Vagina (tissue), 2 donors: ENCODE measurements around the gene ALG6. TPM values are rescaled to one million over a fixed set of nuclear protein-coding genes. Genes with fewer than 3 reads are reported as not detected.
"Not testable (repeated sequence)": the region's sequence is repeated elsewhere in the genome, so short reads cannot be mapped to it uniquely, and the experiment has no call there.

ENCODE experiments used
- DNase-seq, 2 donors: peaks; one replicate each; pipeline ENCODE4 v3.0.0-alpha.2; 2017; ENCODE audit errors: extremely low spot score in 2 of 2
- H3K27ac ChIP-seq: fragments of 200-600 bp; sonication (generic); one replicate; pipeline ENCODE4 v1.5.1; 2019
- H3K27me3 ChIP-seq: fragments of 200-600 bp; sonication (generic); one replicate; pipeline ENCODE4 v1.5.1; 2019
- H3K36me3 ChIP-seq, 2 donors: fragments of 200-600 bp; sonication (generic); one replicate each; pipeline ENCODE4 v1.5.1; 2017 to 2019
- H3K4me1 ChIP-seq: fragments of 200-600 bp; sonication (generic); one replicate; pipeline ENCODE4 v1.5.1; 2019
- H3K4me3 ChIP-seq, 2 donors: fragments of 200-600 bp; sonication (generic); 1 replicate in 1 of 2; 2 replicates in 1 of 2; pipeline ENCODE4 v1.5.1; 2016 to 2019
- H3K9me3 ChIP-seq: fragments of 200-600 bp; sonication (generic); one replicate; pipeline ENCODE4 v1.5.1; 2019
- POLR2A ChIP-seq, 2 donors: fragments of 450-650 bp; IDR thresholded peaks; one replicate each; pipeline ENCODE4 v1.6.1; 2017; ENCODE audit warnings: antibody characterized with exemption in 2 of 2, mild to moderate bottlenecking in 2 of 2, moderate library complexity in 2 of 2
- POLR2AphosphoS5 ChIP-seq, 2 donors: sonication (generic); formaldehyde crosslinking; IDR thresholded peaks; one replicate each; pipeline ENCODE4 v1.9.0; 2017; ENCODE audit warnings: antibody characterized with exemption in 2 of 2, mild to moderate bottlenecking in 2 of 2, low read depth in 1 of 2; ENCODE audit not compliant: insufficient read depth in 1 of 2
- intact Hi-C: fragments of 100-400 bp; cut with DNase I; formaldehyde crosslinking; loops from one replicate; pipeline ENCODE4 v1.15.1; 2023
- total RNA-seq: library from RNA; depleted of rRNA; stranded (reverse); fragments of >200 nt; gene quantifications from one replicate; pipeline ENCODE4 v1.2.3, GENCODE V29; 2016
- TF ChIP-seq, protein P1 (sequence below), 3 experiments: fragments of 450-650 bp in 2 of 3; fragments of 200-600 bp in 1 of 3; sonication (generic) in 1 of 3; IDR thresholded peaks; one replicate each; pipeline ENCODE4 v1.5.1; 2017 to 2019; ENCODE audit warnings: antibody characterized with exemption in 3 of 3, mild to moderate bottlenecking in 2 of 3, moderate library complexity in 2 of 3

ALG6 gene
- total RNA-seq, 1 donor from 2014 or later: 13.0 TPM

DNA sequence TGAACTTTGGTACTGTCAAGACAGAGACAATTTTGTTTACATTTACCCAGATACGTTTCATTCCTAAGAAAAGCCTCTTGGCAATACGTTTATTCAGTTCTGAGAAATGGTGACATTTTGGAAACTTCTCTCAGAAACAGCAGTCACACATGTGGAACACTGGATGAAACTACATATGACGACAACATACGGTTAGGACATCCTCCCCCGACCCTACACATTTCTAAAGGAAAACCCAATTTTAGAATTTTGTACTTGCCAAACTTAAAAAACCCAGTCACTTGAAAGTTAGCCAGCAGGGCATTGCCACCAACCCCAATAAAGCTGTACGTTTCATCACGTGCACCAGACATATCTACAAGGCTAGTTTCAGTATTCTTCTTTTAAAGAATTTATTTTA is 98.8 kb downstream of the ALG6 start:
- Histone ChIP-seq H3K27me3 (no peaks in the 10 kb centered on the region), H3K4me3 (no peak overlapping the region), H3K36me3 (no peaks in the 10 kb centered on the region), H3K27ac (no peak overlapping the region), H3K4me1 (no peaks in the 10 kb centered on the region), H3K9me3 (peaks cover 13% of the 10 kb centered on the region)
- intact Hi-C loops: no loop called here
- TF ChIP-seq, protein P1, sequence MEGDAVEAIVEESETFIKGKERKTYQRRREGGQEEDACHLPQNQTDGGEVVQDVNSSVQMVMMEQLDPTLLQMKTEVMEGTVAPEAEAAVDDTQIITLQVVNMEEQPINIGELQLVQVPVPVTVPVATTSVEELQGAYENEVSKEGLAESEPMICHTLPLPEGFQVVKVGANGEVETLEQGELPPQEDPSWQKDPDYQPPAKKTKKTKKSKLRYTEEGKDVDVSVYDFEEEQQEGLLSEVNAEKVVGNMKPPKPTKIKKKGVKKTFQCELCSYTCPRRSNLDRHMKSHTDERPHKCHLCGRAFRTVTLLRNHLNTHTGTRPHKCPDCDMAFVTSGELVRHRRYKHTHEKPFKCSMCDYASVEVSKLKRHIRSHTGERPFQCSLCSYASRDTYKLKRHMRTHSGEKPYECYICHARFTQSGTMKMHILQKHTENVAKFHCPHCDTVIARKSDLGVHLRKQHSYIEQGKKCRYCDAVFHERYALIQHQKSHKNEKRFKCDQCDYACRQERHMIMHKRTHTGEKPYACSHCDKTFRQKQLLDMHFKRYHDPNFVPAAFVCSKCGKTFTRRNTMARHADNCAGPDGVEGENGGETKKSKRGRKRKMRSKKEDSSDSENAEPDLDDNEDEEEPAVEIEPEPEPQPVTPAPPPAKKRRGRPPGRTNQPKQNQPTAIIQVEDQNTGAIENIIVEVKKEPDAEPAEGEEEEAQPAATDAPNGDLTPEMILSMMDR (IDR thresholded peaks at IDR 0.05): no peak
- TF ChIP-seq POLR2AphosphoS5 (IDR thresholded peaks at IDR 0.05; ENCODE audit: insufficient read depth in 1 of 2, low read depth in 1 of 2): no peak
- TF ChIP-seq POLR2A (IDR thresholded peaks at IDR 0.05): no peak
- DNase-seq: no peak

DNA sequence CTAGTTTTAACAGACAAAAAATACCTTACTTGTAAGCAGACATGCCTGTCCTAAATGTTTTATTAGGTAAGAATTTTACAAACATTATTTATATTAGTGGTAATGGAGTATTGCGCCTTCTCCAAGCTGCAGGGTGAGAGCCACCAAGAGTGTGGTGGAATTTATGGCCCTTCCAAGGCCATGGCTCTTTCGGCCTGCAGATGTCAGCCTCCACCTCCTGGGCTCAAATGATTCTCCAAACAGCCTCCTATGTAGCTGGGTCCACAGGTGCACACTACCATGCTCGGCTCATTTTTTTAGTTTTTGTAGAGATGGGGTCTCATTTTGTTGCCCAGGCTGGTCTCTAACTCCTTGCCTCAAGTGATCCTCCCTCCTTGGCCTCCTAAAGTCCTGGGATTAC is 99.3 kb downstream of the ALG6 start:
- DNase-seq: no peak
- H3K4me1 ChIP-seq: no peaks in the 10 kb centered on the region
- H3K27ac ChIP-seq: no peak overlapping the region
- peaks cover 10% of the 10 kb centered on the region for H3K9me3 ChIP-seq
- no peaks in the 10 kb centered on the region for H3K36me3 ChIP-seq
- intact Hi-C loops: no loop called here
- TF ChIP-seq, protein P1 (IDR thresholded peaks at IDR 0.05): no peak
- TF ChIP-seq POLR2AphosphoS5 (IDR thresholded peaks at IDR 0.05; ENCODE audit: insufficient read depth in 1 of 2, low read depth in 1 of 2) (no peak), POLR2A (IDR thresholded peaks at IDR 0.05) (no peak)
- H3K4me3 ChIP-seq: no peak overlapping the region
- H3K27me3 ChIP-seq: no peaks in the 10 kb centered on the region

DNA sequence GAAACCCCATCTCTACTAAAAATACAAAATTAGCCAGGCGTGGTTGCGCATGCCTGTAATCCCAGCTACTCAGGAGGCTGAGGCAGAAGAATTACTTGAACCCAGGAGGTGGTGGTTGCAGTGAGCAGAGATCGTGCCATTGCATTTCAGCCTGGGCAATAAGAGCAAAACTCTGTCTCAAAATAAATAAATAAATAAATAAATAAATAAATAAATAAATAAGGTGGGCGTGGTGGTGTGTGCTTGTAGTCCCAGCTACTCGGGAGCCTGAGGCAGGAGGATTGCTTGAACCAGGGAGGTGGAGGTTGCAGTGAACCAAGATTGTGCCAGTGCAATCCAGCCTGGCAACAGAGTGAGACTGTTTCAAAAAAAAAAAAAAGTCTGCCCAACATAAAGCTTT is 101.3 kb downstream of the ALG6 start:
- H3K4me3 ChIP-seq, DNase-seq, intact Hi-C loops, H3K9me3 ChIP-seq, H3K4me1 ChIP-seq, H3K27ac ChIP-seq, H3K36me3 ChIP-seq, H3K27me3 ChIP-seq: not testable (repeated sequence)

DNA sequence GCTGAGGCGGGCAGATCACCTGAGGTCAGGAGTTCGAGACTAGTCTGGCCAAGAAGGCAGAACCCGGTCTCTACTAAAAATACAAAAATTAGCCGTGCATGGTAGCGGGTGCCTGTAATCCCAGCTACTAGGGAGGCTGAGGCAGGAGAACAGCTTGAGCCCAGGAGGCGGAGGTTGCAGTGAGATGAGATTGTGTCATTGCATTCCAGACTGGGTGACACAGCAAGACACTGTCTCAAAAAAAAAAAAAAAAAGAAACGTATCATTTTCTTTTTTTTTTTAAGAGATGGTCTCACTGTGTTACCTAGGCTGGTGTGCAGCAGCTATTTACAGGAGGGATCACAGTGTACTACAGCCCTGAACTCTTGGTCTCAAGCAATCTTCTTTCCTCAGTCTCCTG is 108.3 kb downstream of the ALG6 start:
- no peak for DNase-seq
- TF ChIP-seq POLR2AphosphoS5 (IDR thresholded peaks at IDR 0.05; ENCODE audit: insufficient read depth in 1 of 2, low read depth in 1 of 2) (no peak), POLR2A (IDR thresholded peaks at IDR 0.05) (no peak)
- TF ChIP-seq, protein P1 (IDR thresholded peaks at IDR 0.05): no peak
- Histone ChIP-seq H3K27ac (no peak overlapping the region), H3K27me3 (no peaks in the 10 kb centered on the region), H3K9me3 (no peaks in the 10 kb centered on the region), H3K4me3 (no peak overlapping the region), H3K4me1 (no peaks in the 10 kb centered on the region), H3K36me3 (no peaks in the 10 kb centered on the region)
- intact Hi-C loops: no loop called here

DNA sequence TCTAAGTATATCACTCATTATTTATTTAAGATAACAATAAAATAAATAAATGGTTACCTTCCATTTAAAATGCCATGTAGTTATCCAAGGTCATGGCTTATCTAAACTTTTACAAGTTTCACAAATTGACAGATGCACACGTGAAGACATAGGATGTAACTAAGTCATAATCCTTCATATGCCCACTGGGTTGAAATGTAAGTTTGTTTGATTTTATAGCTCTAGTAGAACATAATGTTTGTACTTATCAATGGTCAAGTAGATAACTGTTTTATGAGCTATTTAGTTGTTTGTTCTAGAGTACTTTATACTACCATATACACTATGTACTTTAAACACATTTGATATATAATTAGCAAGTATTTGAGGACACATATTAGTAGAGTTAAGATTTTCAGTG is 112.6 kb downstream of the ALG6 start:
- DNase-seq: no peak
- Histone ChIP-seq H3K36me3 (no peaks in the 10 kb centered on the region), H3K4me1 (no peaks in the 10 kb centered on the region), H3K27me3 (no peaks in the 10 kb centered on the region), H3K27ac (no peak overlapping the region), H3K9me3 (no peaks in the 10 kb centered on the region), H3K4me3 (no peak overlapping the region)
- intact Hi-C loops: no loop called here
- no peak for TF ChIP-seq POLR2AphosphoS5 (IDR thresholded peaks at IDR 0.05; ENCODE audit: insufficient read depth in 1 of 2, low read depth in 1 of 2)
- TF ChIP-seq, protein P1 (IDR thresholded peaks at IDR 0.05): no peak

DNA sequence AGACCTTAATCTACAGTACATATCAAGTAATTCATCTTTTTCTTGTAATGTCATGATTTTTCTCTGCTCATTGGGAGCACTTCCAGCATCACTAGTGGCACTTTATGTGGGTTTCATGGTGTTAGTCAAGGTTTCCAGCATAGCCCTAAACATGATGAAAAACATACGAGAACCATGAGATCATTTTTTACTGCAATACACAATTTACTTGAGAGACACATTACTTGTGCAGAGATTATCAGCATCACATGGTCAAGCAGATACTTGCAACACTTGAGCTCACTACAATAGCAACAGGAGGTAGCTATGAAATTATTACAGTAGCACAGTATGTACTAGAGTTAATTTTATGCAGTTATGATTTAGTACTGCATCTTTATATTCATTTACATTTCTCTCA is 119.2 kb downstream of the ALG6 start:
- no peak for TF ChIP-seq POLR2A (IDR thresholded peaks at IDR 0.05)
- Histone ChIP-seq H3K27ac (no peak overlapping the region), H3K27me3 (no peaks in the 10 kb centered on the region), H3K36me3 (no peaks in the 10 kb centered on the region), H3K4me1 (no peaks in the 10 kb centered on the region), H3K9me3 (no peaks in the 10 kb centered on the region), H3K4me3 (no peak overlapping the region)
- intact Hi-C loops: no loop called here
- DNase-seq: no peak
